Stomach (tissue), 4 donors: Measurements from ENCODE around the gene GDI2.

Source experiments
- CTCF ChIP-seq, 7 experiments: fragments of 450-650 bp in 4 of 7; fragments of 200-600 bp in 3 of 7; sonication (generic) in 3 of 7; IDR thresholded peaks; one replicate each; pipeline ENCODE4 v1.5.1; 2016 to 2019; ENCODE audit warnings: antibody characterized with exemption in 7 of 7, control low read depth in 2 of 7, mild to moderate bottlenecking in 1 of 7
- EP300 ChIP-seq: sonication (generic); formaldehyde crosslinking; IDR thresholded peaks from one replicate; pipeline ENCODE4 v1.6.1; 2017; ENCODE audit warnings: antibody characterized with exemption
- POLR2A ChIP-seq, 4 donors: fragments of 450-650 bp; IDR thresholded peaks; one replicate each; pipeline ENCODE4 v1.6.1; 2016; ENCODE audit warnings: antibody characterized with exemption in 4 of 4, control low read depth in 2 of 4, mild to moderate bottlenecking in 1 of 4, moderate library complexity in 1 of 4
- POLR2AphosphoS5 ChIP-seq, 3 donors: sonication (generic); formaldehyde crosslinking; IDR thresholded peaks; one replicate each; pipeline ENCODE4 v1.6.1; 2016; ENCODE audit warnings: antibody characterized with exemption in 3 of 3

GRCh38 chr10:5788969-5789368, 24.3 kb downstream of the GDI2 start:
- TF ChIP-seq POLR2A (IDR thresholded peaks at IDR 0.05): no peak
- TF ChIP-seq CTCF (IDR thresholded peaks at IDR 0.05): no peak
- no peak for TF ChIP-seq EP300
- TF ChIP-seq POLR2AphosphoS5 (IDR thresholded peaks at IDR 0.05): no peak
